HUES48 (cell line): ENCODE measurements around the gene FIBCD1.

Experiments
- H3K27ac ChIP-seq: one replicate; pipeline ENCODE4 v1.7.0; 2013; ENCODE audit warnings: low read depth, low read length, inconsistent platforms
- H3K27me3 ChIP-seq: 2 replicates; pipeline ENCODE4 v1.6.1; 2013; ENCODE audit warnings: mild to moderate bottlenecking, low read length; ENCODE audit not compliant: control insufficient read depth, insufficient read depth
- H3K36me3 ChIP-seq: 2 replicates; pipeline ENCODE4 v1.6.1; 2013; ENCODE audit warnings: low read length; ENCODE audit not compliant: control insufficient read depth, insufficient read depth
- H3K4me1 ChIP-seq: 2 replicates; pipeline ENCODE4 v1.6.1; 2013; ENCODE audit warnings: mild to moderate bottlenecking, low read length; ENCODE audit not compliant: control insufficient read depth, insufficient read depth
- H3K4me3 ChIP-seq: 2 replicates; pipeline ENCODE4 v1.5.1; 2013; ENCODE audit warnings: mild to moderate bottlenecking, low read depth, low read length
- H3K9ac ChIP-seq: 2 replicates; pipeline ENCODE4 v1.6.1; 2013; ENCODE audit warnings: mild to moderate bottlenecking, low read depth, low read length, moderate library complexity
- H3K9me3 ChIP-seq: 2 replicates; pipeline ENCODE4 v1.6.1; 2013; ENCODE audit warnings: low read length; ENCODE audit not compliant: control insufficient read depth, insufficient read depth

FIBCD1 gene

GRCh38 chr9:130865921-130866320, 73.1 kb downstream of the FIBCD1 start:
- Histone ChIP-seq H3K9ac (no peak overlapping the region), H3K4me3 (no peak overlapping the region), H3K9me3 (no peaks in the 10 kb centered on the region), H3K4me1 (no peaks in the 10 kb centered on the region), H3K36me3 (peaks cover 59% of the 10 kb centered on the region), H3K27me3 (no peaks in the 10 kb centered on the region), H3K27ac (no peak overlapping the region)

- no peak overlapping the region for H3K27ac ChIP-seq
- H3K4me3 ChIP-seq = no peak overlapping the region
- no peak overlapping the region for H3K9ac ChIP-seq
- H3K27me3 ChIP-seq = no peaks in the 10 kb centered on the region
- H3K36me3 ChIP-seq = peaks cover 54% of the 10 kb centered on the region
- H3K9me3 ChIP-seq = no peaks in the 10 kb centered on the region
- H3K4me1 ChIP-seq = no peaks in the 10 kb centered on the region
Measured at GRCh38 chr9:130864541-130864940, 74.5 kb downstream of the FIBCD1 start.

GRCh38 chr9:130862747-130863146, 76.3 kb downstream of the FIBCD1 start:
- H3K36me3 ChIP-seq = peaks cover 66% of the 10 kb centered on the region

GRCh38 chr9:130862217-130862616, 76.8 kb downstream of the FIBCD1 start:
- no peak overlapping the region for H3K4me3 ChIP-seq
- H3K9ac ChIP-seq = no peak overlapping the region
- no peaks in the 10 kb centered on the region for H3K27me3 ChIP-seq
- H3K27ac ChIP-seq = no peak overlapping the region
- no peaks in the 10 kb centered on the region for H3K4me1 ChIP-seq
- no peaks in the 10 kb centered on the region for H3K9me3 ChIP-seq
- peaks cover 67% of the 10 kb centered on the region for H3K36me3 ChIP-seq

More at GRCh38 chr9:130862747-130863146, 76.3 kb downstream of the FIBCD1 start:
- Histone ChIP-seq H3K9me3 (no peaks in the 10 kb centered on the region), H3K27me3 (no peaks in the 10 kb centered on the region), H3K4me3 (no peak overlapping the region), H3K4me1 (no peaks in the 10 kb centered on the region), H3K9ac (no peak overlapping the region), H3K27ac (no peak overlapping the region)

- no peak overlapping the region for H3K27ac ChIP-seq
- no peaks in the 10 kb centered on the region for H3K27me3 ChIP-seq
- H3K4me3 ChIP-seq = no peak overlapping the region
- H3K36me3 ChIP-seq = peaks cover 71% of the 10 kb centered on the region
- no peaks in the 10 kb centered on the region for H3K4me1 ChIP-seq
- no peaks in the 10 kb centered on the region for H3K9me3 ChIP-seq
- no peak overlapping the region for H3K9ac ChIP-seq
Measured at GRCh38 chr9:130861372-130862180, 77.5 kb downstream of the FIBCD1 start.

GRCh38 chr9:130860458-130861316, 78.4 kb downstream of the FIBCD1 start:
- H3K36me3 ChIP-seq = peaks cover 80% of the 10 kb centered on the region
- no peak overlapping the region for H3K27ac ChIP-seq
- no peaks in the 10 kb centered on the region for H3K9me3 ChIP-seq
- H3K4me3 ChIP-seq = no peak overlapping the region
- no peaks in the 10 kb centered on the region for H3K4me1 ChIP-seq
- no peaks in the 10 kb centered on the region for H3K27me3 ChIP-seq
- no peak overlapping the region for H3K9ac ChIP-seq

GRCh38 chr9:130858739-130859705, 80.0 kb downstream of the FIBCD1 start:
- H3K9ac ChIP-seq = no peak overlapping the region
- no peak overlapping the region for H3K27ac ChIP-seq
- no peaks in the 10 kb centered on the region for H3K9me3 ChIP-seq
- peaks cover 87% of the 10 kb centered on the region for H3K36me3 ChIP-seq
- no peak overlapping the region for H3K4me3 ChIP-seq
- H3K4me1 ChIP-seq = no peaks in the 10 kb centered on the region
- no peaks in the 10 kb centered on the region for H3K27me3 ChIP-seq

GRCh38 chr9:130857864-130858738, 80.9 kb downstream of the FIBCD1 start:
- Histone ChIP-seq H3K4me1 (no peaks in the 10 kb centered on the region), H3K27me3 (no peaks in the 10 kb centered on the region), H3K4me3 (no peak overlapping the region), H3K27ac (peak overlapping the region; percentile 14), H3K9ac (no peak overlapping the region), H3K9me3 (no peaks in the 10 kb centered on the region), H3K36me3 (peaks cover 84% of the 10 kb centered on the region)

GRCh38 chr9:130856474-130856873, 82.6 kb downstream of the FIBCD1 start:
- Histone ChIP-seq H3K9me3 (no peaks in the 10 kb centered on the region), H3K36me3 (peaks cover 70% of the 10 kb centered on the region), H3K27me3 (no peaks in the 10 kb centered on the region), H3K9ac (no peak overlapping the region), H3K4me3 (no peak overlapping the region), H3K27ac (no peak overlapping the region), H3K4me1 (no peaks in the 10 kb centered on the region)

- no peaks in the 10 kb centered on the region for H3K4me1 ChIP-seq
- H3K9me3 ChIP-seq = no peaks in the 10 kb centered on the region
- H3K4me3 ChIP-seq = no peak overlapping the region
- no peak overlapping the region for H3K27ac ChIP-seq
- H3K9ac ChIP-seq = no peak overlapping the region
- H3K27me3 ChIP-seq = no peaks in the 10 kb centered on the region
- H3K36me3 ChIP-seq = peaks cover 59% of the 10 kb centered on the region
Measured at GRCh38 chr9:130854835-130855234, 84.2 kb downstream of the FIBCD1 start.
